Neural cell (in vitro differentiated cells): ENCODE results near the gene SV2C.

Experiments
- CTCF ChIP-seq: fragments of 450-650 bp; IDR thresholded peaks from 2 replicates; pipeline ENCODE4 v1.5.1; 2014; ENCODE audit warnings: antibody characterized with exemption, mild to moderate bottlenecking, moderate library complexity; ENCODE audit not compliant: poor library complexity, severe bottlenecking
- EP300 ChIP-seq: fragments of 450-650 bp; conservative IDR thresholded peaks from 2 replicates; pipeline ENCODE4 v1.6.1; 2014; ENCODE audit warnings: antibody characterized with exemption, mild to moderate bottlenecking, moderate library complexity; ENCODE audit not compliant: poor library complexity, severe bottlenecking
- EZH2 ChIP-seq: fragments of 200-600, 300-800 bp; shearing (Covaris generic), sonication (generic); IDR thresholded peaks from 2 replicates; pipeline ENCODE4 v1.6.1; 2014; ENCODE audit warnings: antibody characterized with exemption, low read length, borderline replicate concordance, mild to moderate bottlenecking; ENCODE audit not compliant: insufficient read depth, poor library complexity, severe bottlenecking
- MXI1 ChIP-seq: fragments of 450-650 bp; conservative IDR thresholded peaks from 2 replicates; pipeline ENCODE4 v1.6.1; 2014; ENCODE audit warnings: antibody characterized with exemption, mild to moderate bottlenecking; ENCODE audit not compliant: poor library complexity, severe bottlenecking
- POLR2AphosphoS5 ChIP-seq: IDR thresholded peaks from 2 replicates; pipeline ENCODE4 v1.6.1; 2012
- REST ChIP-seq: IDR thresholded peaks from 2 replicates; pipeline ENCODE4 v1.6.1; 2012; ENCODE audit warnings: borderline replicate concordance
- SMC3 ChIP-seq: fragments of 450-650 bp; conservative IDR thresholded peaks from 2 replicates; pipeline ENCODE4 v1.6.1; 2014; ENCODE audit warnings: antibody characterized with exemption, mild to moderate bottlenecking, moderate library complexity; ENCODE audit not compliant: poor library complexity
- TAF1 ChIP-seq: IDR thresholded peaks from 2 replicates; pipeline ENCODE4 v1.6.1; 2012; ENCODE audit warnings: low read depth

- TF ChIP-seq CTCF = no peak
- TF ChIP-seq POLR2AphosphoS5 = no peak
- no peak for TF ChIP-seq EZH2
- no peak for TF ChIP-seq TAF1
- TF ChIP-seq EP300 = no peak
- TF ChIP-seq REST = no peak
- TF ChIP-seq MXI1 = no peak
- TF ChIP-seq SMC3 = no peak
Measured at GRCh38 chr5:76210946-76211345, 127.8 kb downstream of the SV2C start.
